ENCODE data around the gene ACO2. TPM values are rescaled to one million over a fixed set of nuclear protein-coding genes. Genes with fewer than 3 reads are reported as not detected.

The ACO2 gene
- total and polyA plus RNA-seq, 2 of the 8 experiments (the other 6 are each of a cell fraction or from before 2014, with no cell fraction given): 52.8 to 75.4 TPM

DNA sequence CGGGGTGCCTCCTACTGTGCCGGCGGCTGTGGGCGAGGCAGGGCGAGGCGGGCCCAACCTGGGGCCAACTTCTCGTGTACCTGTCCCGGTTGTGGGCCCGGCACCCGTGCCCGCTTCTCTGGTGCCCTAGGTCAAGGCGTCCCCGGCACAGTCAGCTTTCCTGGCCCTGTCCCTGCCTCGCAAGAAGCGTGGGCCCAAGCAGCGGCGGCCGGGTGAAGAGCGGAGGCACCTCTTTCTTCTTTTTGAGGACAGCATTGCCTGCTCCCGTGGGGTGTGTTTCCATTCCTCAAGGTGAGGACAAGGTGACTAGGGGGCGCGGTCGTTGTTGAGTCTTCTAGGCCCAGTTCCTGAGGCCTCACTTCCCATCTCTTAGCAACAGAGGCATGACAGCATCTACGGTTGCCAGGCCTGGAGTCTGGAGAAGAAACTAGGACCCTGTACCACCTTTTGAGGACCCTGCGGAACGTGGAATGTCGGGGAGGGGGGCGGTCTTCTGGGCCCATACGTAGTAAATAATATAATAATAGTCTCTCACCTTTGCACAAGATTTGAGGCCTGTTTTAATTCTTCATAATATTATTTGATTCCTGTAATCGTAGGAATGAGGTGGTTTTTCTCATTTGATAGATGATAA lies 418 bp downstream of the ACO2 start (continued):
- TF ChIP-seq RBBP5 (IDR thresholded peaks at IDR 0.05; ENCODE audit: borderline replicate concordance, low read depth, low read length) (peak; percentile 56; the same call in 1 of the 2 replicates), RFX5 (IDR thresholded peaks at IDR 0.05; ENCODE audit: borderline replicate concordance, low read depth, low read length) (no peak), POLR2AphosphoS5 (IDR thresholded peaks at IDR 0.05; ENCODE audit: low read depth, low read length) (no peak), SP4 (IDR thresholded peaks at IDR 0.05; ENCODE audit: low read length) (no peak; the same call in 1 of the 2 replicates), SAP30 (IDR thresholded peaks at IDR 0.05; ENCODE audit: insufficient read depth, insufficient replicate concordance, low read length) (peak; percentile 95), NRF1 (IDR thresholded peaks at IDR 0.05; ENCODE audit: low read depth, low read length) (no peak), ASH2L (IDR thresholded peaks at IDR 0.05; ENCODE audit: low read length) (peak; percentile 54), HDAC2 (IDR thresholded peaks at IDR 0.05; ENCODE audit: borderline replicate concordance in 1 of 2, low read depth in 2 of 2, low read length in 2 of 2) (peak in 1 of 2 experiments; percentile 90; a peak in 1 of 4 replicates), KDM5A (IDR thresholded peaks at IDR 0.05; ENCODE audit: low read length) (peak; percentile 93; the same call in 1 of the 2 replicates), CHD1 (IDR thresholded peaks at IDR 0.05; ENCODE audit: low read depth, low read length) (no peak)
- TF ChIP-seq, protein P1, sequence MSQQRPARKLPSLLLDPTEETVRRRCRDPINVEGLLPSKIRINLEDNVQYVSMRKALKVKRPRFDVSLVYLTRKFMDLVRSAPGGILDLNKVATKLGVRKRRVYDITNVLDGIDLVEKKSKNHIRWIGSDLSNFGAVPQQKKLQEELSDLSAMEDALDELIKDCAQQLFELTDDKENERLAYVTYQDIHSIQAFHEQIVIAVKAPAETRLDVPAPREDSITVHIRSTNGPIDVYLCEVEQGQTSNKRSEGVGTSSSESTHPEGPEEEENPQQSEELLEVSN (IDR thresholded peaks at IDR 0.05): no peak
- TF ChIP-seq, protein P2, sequence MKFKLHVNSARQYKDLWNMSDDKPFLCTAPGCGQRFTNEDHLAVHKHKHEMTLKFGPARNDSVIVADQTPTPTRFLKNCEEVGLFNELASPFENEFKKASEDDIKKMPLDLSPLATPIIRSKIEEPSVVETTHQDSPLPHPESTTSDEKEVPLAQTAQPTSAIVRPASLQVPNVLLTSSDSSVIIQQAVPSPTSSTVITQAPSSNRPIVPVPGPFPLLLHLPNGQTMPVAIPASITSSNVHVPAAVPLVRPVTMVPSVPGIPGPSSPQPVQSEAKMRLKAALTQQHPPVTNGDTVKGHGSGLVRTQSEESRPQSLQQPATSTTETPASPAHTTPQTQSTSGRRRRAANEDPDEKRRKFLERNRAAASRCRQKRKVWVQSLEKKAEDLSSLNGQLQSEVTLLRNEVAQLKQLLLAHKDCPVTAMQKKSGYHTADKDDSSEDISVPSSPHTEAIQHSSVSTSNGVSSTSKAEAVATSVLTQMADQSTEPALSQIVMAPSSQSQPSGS (IDR thresholded peaks at IDR 0.05; ENCODE audit: low read length): no peak
- TF ChIP-seq, protein P3, sequence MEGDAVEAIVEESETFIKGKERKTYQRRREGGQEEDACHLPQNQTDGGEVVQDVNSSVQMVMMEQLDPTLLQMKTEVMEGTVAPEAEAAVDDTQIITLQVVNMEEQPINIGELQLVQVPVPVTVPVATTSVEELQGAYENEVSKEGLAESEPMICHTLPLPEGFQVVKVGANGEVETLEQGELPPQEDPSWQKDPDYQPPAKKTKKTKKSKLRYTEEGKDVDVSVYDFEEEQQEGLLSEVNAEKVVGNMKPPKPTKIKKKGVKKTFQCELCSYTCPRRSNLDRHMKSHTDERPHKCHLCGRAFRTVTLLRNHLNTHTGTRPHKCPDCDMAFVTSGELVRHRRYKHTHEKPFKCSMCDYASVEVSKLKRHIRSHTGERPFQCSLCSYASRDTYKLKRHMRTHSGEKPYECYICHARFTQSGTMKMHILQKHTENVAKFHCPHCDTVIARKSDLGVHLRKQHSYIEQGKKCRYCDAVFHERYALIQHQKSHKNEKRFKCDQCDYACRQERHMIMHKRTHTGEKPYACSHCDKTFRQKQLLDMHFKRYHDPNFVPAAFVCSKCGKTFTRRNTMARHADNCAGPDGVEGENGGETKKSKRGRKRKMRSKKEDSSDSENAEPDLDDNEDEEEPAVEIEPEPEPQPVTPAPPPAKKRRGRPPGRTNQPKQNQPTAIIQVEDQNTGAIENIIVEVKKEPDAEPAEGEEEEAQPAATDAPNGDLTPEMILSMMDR (IDR thresholded peaks at IDR 0.05; ENCODE audit: control extremely low read depth in 1 of 3, insufficient read depth in 1 of 3, low read depth in 1 of 3, low read length in 3 of 3): 0 out of 4 replicates have a peak, but pooled peaks of 1 of the 3 experiments have one; percentile 12

Measured in H1 (cell line).